ENCODE results near the gene CTNNBL1. TPM values are rescaled to one million over a fixed set of nuclear protein-coding genes. Genes with fewer than 3 reads are reported as not detected.

Gene CTNNBL1
- total RNA-seq, 1 donor from 2014 or later: 67.0 TPM

GRCh38 chr20:37711994-37712964 lies 18.4 kb downstream of the CTNNBL1 start:
- DNase-seq (ENCODE audit: low read depth): no peak
- FAIRE-seq: no peak
- no peaks in the 10 kb centered on the region for H3K36me3 ChIP-seq (ENCODE audit: insufficient read depth, low read length)
- TF ChIP-seq EZH2 (IDR thresholded peaks at IDR 0.05; ENCODE audit: insufficient read depth, low read length) (no peak), CTCF (IDR thresholded peaks at IDR 0.05; ENCODE audit: insufficient read depth, low read depth, low read length) (no peak)
- Mint-ChIP-seq H3K9me3 (ENCODE audit: unreplicated experiment) (no peaks in the 10 kb centered on the region), H3K4me1 (ENCODE audit: low read depth, unreplicated experiment) (peaks cover 21% of the 10 kb centered on the region), H3K27ac (ENCODE audit: unreplicated experiment) (no peak overlapping the region), H3K36me3 (ENCODE audit: low read depth, unreplicated experiment) (peaks cover 24% of the 10 kb centered on the region), H3K4me3 (ENCODE audit: unreplicated experiment) (no peak overlapping the region), H3K27me3 (ENCODE audit: low read depth, unreplicated experiment) (no peaks in the 10 kb centered on the region)
- H3K27me3 ChIP-seq (ENCODE audit: insufficient read depth, low read length): no peaks in the 10 kb centered on the region
- H2AFZ ChIP-seq (ENCODE audit: low read depth, low read length): no peak overlapping the region
- peaks cover 60% of the 10 kb centered on the region for H3K79me2 ChIP-seq (ENCODE audit: insufficient read depth, low read length)
- no peak overlapping the region for H3K27ac ChIP-seq (ENCODE audit: low read depth, low read length)
- peaks cover 82% of the 10 kb centered on the region for H4K20me1 ChIP-seq (ENCODE audit: insufficient read depth, low read length)
- no peaks in the 10 kb centered on the region for H3K9me3 ChIP-seq (ENCODE audit: insufficient read depth, low read depth, low read length)
- no peaks in the 10 kb centered on the region for H3K4me1 ChIP-seq (ENCODE audit: insufficient read depth, low read length)
- H3K4me2 ChIP-seq (ENCODE audit: low read length): no peak overlapping the region
- H3K4me3 ChIP-seq (ENCODE audit: insufficient read depth, low read depth, low read length): no peak overlapping the region
- no peak overlapping the region for H3K9ac ChIP-seq (ENCODE audit: low read length)

- no peak overlapping the region for H3K4me3 Mint-ChIP-seq (ENCODE audit: unreplicated experiment)
- Histone ChIP-seq H3K4me1 (ENCODE audit: insufficient read depth, low read length) (no peaks in the 10 kb centered on the region), H3K4me3 (ENCODE audit: insufficient read depth, low read depth, low read length) (no peak overlapping the region), H3K27ac (ENCODE audit: low read depth, low read length) (no peak overlapping the region), H4K20me1 (ENCODE audit: insufficient read depth, low read length) (peaks cover 74% of the 10 kb centered on the region), H2AFZ (ENCODE audit: low read depth, low read length) (no peak overlapping the region), H3K36me3 (ENCODE audit: insufficient read depth, low read length) (no peaks in the 10 kb centered on the region), H3K9me3 (ENCODE audit: insufficient read depth, low read depth, low read length) (no peaks in the 10 kb centered on the region), H3K27me3 (ENCODE audit: insufficient read depth, low read length) (no peaks in the 10 kb centered on the region), H3K4me2 (ENCODE audit: low read length) (no peak overlapping the region), H3K79me2 (ENCODE audit: insufficient read depth, low read length) (peaks cover 50% of the 10 kb centered on the region), H3K9ac (ENCODE audit: low read length) (no peak overlapping the region)
- H3K27ac Mint-ChIP-seq (ENCODE audit: unreplicated experiment): no peak overlapping the region
- no peak for DNase-seq (ENCODE audit: low read depth)
- peaks cover 21% of the 10 kb centered on the region for H3K4me1 Mint-ChIP-seq (ENCODE audit: low read depth, unreplicated experiment)
- no peaks in the 10 kb centered on the region for H3K27me3 Mint-ChIP-seq (ENCODE audit: low read depth, unreplicated experiment)
- no peak for TF ChIP-seq CTCF (IDR thresholded peaks at IDR 0.05; ENCODE audit: insufficient read depth, low read depth, low read length)
- peaks cover 17% of the 10 kb centered on the region for H3K36me3 Mint-ChIP-seq (ENCODE audit: low read depth, unreplicated experiment)
- no peaks in the 10 kb centered on the region for H3K9me3 Mint-ChIP-seq (ENCODE audit: unreplicated experiment)
- FAIRE-seq: no peak
Observed at GRCh38 chr20:37713396-37713795, 19.6 kb downstream of the CTNNBL1 start.
